ENCODE results near the gene PGAP2.

- TF ChIP-seq POLR2A (IDR thresholded peaks at IDR 0.05; ENCODE audit: low read depth) (no peak), CTCF (IDR thresholded peaks at IDR 0.05) (no peak), POLR2AphosphoS5 (IDR thresholded peaks at IDR 0.05) (no peak)
Observed at GRCh38 chr11:3840004-3840869, 31.9 kb downstream of the PGAP2 start.

Measured in esophagus muscularis mucosa (tissue), 3 donors.